GM21423 (cell line): Measurements from ENCODE around the gene ATP4B.
"Not testable (repeated sequence)": the region's sequence is repeated elsewhere in the genome, so short reads cannot be mapped to it uniquely, and the experiment has no call there.

Source experiments
- ATAC-seq: cut with Tn5 transposase; IDR thresholded peaks from one replicate; pipeline ENCODE4 v1.9.1; 2021; ENCODE audit warnings: mild to moderate bottlenecking, moderate library complexity; ENCODE audit not compliant: unreplicated experiment

ATP4B gene

DNA sequence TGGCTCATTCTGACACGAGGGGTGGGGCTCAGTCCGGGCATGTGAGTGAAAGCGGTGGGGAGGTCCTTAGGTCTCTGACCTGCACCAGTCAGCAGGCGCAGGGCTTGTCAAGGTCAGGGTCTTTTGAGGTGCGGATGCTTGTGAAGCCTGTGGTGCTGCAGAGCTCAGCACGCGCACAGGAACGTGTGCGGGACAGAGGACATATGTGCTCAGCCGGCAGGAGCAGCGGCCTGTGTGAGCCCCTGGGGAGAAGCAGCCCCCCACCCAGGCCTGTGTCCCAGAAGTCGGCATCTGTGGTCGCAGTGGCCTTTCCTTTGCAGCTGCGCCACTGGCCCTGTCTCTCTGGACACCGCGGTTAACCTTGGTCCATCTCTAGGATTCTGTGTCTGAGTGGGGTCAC, 30.9 kb downstream of the ATP4B start:
- ATAC-seq, result no peak

DNA sequence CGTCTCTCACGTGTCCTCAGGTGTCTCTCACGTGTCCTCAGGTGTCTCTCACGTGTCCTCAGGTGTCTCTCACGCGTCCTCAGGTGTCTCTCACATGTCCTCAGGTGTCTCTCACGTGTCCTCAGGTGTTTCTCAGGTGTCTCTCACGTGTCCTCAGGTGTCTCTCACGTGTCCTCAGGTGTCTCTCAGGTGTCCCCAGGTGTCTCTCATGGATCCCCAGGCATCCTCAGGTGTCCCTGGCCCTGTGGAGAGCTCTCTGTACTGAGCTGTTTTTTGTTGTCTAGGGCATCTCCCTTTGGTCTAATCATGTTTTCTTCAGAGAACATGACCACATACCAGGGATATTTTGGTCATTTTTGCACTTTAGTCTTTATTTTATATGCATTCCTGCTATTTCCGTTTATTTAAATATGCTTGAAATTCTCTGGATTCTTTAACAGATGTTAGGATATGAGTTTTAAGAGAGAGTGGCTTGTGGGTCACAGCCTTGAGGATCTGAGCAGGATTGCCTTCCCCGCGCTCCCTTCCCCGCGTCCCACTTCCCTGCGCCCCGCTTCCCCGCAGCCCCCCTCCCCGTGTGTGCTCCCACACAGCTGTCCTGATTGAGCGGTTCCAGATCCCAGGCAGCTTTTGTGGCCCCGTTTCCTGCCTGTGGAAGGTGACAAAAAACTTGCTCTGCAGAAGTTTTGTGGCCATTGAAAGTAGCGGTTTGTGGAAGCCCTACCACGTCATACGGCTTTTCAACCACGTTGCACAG, 31.9 kb downstream of the ATP4B start:
- no peak for ATAC-seq

DNA sequence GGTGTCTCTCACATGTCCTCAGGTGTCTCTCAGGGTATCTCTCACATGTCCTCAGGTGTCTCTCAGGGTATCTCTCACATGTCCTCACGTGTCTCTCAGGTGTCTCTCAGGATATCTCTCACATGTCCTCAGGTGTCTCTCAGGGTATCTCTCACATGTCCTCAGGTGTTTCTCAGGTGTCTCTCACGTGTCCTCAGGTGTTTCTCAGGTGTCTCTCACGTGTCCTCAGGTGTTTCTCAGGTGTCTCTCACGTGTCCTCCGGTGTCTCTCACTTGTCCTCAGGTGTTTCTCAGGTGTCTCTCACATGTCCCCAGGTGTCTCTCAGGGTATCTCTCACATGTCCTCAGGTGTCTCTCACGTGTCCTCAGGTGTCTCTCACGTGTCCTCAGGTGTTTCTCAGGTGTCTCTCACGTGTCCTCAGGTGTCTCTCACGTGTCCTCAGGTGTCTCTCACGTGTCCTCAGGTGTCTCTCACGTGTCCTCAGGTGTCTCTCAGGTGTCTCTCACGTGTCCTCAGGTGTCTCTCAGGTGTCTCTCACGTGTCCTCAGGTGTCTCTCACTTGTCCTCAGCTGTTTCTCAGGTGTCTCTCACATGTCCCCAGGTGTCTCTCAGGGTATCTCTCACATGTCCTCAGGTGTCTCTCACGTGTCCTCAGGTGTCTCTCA, 33.2 kb downstream of the ATP4B start:
- ATAC-seq, result not testable (repeated sequence)

DNA sequence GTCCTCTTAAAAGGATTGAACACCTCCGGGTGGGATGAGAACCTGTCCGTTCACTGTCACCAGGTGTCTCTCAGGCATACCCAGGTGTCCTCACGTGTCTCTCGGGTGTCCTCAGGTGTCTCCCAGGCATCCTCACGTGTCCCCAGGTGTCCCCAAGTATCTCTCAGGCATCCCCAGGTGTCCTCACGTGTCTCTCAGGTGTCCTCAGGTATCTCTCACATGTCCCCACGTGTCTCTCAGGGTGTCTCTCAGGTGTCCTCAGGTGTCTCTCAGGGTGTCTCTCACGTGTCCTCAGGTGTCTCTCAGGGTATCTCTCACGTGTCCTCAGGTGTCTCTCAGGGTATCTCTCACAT, 33.8 kb downstream of the ATP4B start:
- ATAC-seq, result no peak

DNA sequence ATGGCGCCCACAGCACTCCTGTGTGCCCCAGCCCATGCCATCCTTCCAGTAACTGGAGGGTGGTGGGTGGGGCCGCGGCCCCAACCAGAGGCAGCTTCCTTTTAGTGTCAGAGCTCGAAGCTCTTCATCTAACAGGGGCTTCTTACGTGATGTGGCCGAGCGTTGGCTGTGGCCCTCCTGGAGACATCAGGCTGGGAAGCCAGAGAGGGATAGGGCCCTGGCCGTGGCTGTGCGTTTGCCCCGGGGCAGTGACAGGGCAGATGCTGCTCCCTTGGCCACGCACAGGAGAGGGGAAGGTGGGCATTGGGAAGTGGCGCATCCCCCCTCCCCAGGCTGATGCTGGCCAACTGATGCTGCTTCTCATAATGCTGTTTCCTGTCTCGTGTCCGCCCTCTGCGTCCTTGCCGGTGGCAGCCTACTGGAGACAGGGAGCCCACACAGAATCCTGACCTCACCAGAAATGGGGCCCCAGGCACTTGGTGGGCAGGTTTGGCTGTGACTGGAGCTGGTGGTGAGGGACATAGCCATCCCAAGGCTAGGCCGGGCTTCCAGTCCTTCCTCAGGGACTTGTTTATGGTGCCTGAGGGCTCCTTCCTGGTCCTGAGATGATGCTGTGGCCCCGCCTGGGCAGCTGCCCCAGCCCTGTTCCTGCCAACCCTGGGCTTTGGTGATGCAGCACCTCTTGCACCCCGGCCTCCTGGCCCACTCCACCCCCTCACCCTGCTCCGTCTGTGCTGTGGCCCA, 34.3 kb downstream of the ATP4B start:
- ATAC-seq, result no peak

DNA sequence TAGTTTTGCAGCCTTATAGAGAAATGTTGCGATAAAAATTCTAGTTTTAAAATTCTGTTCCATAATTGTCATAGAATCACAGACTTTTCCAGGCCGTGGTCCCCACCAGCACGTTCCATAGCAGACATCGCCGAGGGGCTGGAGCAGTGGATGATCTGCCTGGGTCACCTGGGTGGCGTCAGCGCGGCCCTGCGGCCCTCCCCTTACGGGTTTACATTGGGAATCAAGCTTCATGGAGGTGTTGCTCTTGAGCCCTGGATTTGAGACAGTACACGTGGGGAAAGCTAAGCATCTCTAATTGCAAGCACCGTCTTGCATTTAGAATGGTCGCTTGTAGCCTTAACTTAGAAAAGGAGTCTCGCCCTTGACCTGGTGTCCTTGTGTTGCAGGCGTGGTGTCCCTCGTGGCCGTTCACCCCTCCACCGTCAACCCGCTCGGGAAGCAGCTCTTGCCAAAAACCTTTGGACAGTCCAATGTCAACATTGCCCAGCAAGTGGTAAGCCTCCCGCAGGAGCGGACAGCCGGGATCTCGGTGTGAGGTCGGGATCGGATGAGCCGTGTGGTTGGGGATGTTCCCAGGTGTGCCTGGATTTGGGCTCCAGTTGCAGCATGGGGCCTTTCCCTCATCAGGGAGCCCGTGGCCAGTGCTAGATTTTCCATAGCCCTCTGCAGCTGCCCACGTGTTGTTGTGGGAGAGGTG, 35.1 kb downstream of the ATP4B start:
- ATAC-seq, result no peak

DNA sequence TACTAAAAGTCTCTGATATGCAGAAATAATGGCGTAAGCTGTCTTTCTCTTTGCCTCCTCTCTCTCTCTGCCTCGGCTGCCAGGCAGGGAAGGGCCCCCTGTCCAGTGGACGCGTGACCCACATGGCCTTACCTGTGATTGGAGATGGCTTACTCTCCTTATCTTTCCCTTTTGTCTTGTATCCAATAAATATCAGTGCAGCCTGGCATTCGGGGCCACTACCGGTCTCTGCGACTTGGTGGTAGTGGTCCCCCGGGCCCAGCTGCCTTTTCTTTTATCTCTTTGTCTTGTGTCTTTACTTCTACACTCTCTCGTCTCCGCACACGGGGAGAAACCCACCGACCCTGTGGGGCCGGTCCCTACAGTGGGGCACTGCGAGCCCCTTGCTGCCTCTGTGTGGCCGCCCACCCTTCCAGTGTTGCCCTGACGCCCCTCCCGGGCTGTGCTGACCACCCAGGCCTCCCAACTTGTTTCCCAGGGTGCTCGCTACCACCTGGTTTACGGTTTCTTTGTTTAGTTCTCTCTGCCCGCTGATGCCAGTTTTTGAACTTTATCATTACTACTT, 35.9 kb downstream of the ATP4B start:
- not testable (repeated sequence) for ATAC-seq

DNA sequence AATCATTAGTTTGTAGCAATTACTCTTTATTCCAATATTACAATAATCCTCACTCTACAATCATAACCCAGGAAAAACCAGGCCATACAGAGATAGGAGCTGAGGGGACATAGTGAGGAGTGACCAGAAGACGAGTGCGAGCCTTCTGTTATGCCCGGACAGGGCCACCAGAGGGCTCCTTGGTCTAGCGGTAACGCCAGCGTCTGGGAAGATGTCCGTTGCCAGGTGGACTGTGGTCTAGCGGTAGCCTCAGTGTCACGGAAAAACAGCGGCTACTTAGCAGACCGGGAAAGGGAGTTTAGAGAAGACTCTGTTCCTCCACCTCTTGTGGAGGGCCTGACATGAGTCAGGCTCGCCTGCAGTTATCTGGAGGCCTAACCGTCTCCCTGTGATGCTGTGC, 36.5 kb downstream of the ATP4B start:
- not testable (repeated sequence) for ATAC-seq

DNA sequence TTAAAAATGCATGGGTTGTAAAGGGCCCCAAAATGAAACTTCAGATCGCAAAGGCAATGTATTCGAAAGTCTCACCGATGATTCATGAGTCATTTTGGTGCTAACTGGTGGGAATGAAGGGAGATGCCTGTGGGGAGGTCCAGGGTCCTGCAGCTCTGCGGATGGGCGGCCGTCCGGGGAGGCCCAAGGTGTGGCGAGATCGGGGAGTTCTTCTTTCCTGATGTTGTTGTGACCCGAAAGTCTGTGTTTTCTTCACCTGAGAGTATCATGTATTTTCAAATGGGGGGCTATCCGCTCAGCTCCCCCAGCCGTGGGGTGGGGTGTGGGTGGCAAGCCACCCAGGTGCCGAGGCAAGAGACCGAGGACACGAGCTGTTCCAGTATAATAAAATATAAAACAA, 37.0 kb downstream of the ATP4B start:
- no peak for ATAC-seq

DNA sequence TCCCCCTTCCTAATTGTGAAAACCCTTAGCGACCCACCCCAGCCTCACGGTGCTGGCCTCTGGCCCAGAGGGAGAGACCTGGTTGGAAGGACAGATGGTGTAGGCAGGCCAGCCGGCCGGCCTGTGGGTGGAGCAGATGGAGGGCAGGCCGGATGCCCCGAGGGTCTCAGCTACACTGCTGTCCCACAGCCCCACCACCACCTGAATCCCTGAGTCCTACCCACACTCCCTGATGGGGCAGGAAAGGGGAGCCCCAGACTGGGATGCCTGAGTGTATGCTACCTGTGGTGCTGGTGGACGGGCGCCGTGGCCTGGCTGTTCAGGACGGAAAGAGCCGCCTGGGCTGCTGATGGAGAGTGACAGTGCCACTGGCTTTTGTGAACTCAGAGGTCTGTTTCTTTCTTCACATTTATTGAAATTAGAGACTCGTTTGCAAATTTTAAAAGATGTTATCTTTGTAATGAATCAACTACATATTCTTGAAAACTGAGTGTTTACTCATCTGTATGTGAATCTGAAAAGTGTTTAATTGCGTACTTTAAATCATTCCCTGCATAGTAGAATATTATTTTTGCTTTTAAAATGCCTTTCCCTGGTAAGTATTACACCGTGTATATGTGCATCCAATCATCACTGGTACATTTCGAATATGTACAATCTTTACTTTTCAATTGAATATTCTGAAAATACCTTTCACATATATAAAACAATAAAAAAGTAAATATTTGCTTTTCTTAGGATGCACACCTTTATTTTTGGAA, 37.8 kb downstream of the ATP4B start:
- no peak for ATAC-seq

DNA sequence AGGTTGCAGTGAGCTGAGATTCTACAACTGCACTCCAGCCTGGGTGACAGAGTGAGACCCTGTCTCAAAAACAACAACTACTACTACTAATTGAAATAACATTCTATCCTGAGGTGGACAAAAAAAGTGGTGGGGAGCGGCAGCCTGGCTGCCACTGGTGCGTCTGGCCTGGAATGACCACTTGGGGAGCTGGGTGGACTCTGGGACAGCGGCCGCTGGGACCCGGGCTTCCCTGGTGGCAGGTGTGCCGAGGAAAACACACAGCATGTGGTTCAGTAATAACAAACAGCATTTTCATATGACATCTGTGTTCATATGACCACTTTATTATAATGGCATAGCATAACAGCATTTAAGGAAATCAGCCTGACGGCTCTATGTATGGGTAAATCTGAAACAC, 39.5 kb downstream of the ATP4B start:
- ATAC-seq, result no peak

DNA sequence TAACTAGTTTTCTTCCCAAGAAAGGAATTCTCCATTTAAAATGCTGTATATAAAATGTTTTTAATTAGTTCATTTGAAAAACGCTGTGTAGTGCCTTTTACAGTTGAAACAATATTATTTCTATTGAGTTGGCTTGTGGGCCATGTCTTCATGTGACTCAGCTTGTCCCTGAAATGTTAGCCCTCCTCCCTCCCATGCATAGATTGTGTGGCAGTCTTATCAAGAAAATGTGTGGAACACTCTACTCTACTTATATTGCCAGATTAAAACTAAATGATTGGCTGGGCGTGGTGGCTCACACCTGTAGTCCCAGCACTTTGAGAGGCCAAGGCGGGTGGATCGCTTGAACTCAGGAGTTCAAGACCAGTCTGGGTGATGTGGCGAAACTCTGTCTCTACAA, 40.0 kb downstream of the ATP4B start:
- ATAC-seq, result no peak

DNA sequence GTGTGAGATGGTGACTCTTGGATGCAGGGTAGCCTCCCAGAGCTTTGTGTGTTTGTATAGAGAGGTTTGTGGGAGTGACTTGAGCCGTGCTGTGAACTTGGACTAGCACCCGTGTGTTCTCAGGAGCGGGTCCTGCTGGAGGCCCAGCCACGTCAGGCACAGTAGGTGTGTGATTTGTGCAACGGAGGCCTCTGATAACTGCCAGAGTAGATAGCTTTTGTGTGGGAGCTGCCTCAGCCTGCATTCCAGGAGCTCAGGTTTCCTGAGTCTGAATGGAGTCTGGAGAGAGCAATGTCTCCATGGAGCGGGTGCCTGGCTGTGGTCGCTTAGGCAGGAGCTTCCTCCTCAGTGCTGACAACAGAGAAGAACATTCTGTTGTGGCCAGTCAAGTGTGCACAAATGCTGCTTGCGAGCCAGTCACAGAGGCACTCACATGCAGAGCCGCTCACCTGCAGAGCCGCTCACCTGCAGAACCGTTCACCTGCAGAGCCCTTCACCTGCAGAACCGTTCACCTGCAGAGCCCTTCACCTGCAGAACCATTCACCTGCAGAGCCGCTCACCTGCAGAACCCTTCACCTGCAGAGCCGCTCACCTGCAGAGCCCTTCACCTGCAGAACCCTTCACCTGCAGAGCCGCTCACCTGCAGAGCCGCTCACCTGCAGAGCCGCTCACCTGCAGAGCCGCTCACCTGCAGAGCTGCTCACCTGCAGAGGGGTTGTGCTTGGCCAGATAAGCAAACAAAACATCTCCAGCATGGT, 40.8 kb downstream of the ATP4B start:
- no peak for ATAC-seq

DNA sequence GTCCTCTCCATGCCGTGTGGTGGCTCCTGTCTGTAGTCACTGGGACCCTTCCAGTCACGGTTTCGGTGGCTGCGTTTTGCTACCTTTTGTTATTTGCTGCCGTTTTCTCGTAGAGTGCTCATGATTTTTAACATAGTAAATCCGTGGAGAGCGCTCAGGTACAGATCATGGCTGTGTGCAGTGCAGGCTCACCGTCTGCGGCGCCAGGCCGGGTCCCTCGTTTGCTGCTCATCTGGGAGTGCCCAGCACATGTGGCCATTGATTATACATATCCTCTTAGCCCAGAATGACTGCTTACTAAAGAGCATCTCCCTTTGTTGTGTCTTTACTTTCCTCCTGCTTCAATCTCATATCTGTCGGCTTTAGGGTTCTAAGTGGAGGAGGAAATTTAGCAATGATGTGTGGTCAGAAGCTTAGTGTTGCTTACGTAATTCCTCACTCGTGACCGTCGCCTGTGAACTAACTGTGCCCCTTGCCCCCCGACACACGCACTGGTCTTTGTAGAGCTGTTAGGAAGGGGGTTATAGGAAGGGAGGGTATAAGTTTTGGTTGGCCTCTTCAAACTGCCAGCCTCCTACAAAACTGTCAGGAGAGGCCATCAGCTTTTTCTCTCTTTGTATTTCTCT, 41.6 kb downstream of the ATP4B start:
- no peak for ATAC-seq

DNA sequence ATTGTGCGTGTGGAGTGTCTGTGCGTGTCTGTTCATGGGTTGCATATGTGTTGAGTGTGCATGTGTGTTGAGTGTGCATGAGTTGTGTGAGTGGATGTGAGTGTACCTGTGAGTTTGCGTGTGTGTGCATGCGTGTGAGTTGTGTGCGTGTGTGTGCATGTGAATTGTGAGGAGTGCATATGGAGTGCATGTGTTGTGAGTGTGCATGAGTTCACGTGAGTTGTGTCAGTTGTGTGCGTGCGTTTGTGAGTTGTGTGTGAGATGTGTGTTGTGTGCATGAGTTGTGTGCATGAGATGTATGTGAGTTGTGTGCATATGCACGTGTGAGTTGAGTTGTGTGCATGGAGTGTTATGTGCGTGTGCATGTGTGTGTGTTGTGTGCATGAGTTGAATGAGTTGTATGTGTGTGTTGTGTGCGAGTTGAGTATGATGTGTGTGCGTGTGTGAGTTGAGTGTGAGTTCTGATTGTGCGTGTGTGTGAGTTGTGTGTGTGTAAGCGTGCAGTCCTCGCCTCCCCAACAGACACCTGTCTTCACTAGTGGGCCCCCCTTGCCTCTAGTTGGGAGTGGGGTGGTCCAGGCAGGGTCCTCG, 44.1 kb downstream of the ATP4B start:
- no peak for ATAC-seq

DNA sequence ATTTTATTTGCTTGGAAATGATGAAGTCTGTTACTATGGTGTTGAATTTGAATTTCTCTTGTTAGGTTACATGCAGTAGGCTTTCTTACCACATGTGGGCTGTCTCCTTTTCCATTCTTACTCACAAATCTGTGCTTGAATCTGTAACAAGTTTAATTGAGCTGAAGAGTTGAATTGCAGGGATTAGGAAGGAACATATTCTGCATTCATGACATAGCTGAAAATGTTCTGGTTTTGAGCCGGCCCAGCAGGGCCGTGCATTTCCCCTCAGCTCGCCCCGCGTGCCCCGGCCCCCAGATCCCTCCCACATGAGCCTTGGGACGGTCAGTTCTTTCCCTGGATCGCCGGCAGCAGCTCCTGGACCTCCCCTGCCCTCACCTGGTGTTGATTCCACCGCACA, 45.4 kb downstream of the ATP4B start:
- ATAC-seq, result no peak

DNA sequence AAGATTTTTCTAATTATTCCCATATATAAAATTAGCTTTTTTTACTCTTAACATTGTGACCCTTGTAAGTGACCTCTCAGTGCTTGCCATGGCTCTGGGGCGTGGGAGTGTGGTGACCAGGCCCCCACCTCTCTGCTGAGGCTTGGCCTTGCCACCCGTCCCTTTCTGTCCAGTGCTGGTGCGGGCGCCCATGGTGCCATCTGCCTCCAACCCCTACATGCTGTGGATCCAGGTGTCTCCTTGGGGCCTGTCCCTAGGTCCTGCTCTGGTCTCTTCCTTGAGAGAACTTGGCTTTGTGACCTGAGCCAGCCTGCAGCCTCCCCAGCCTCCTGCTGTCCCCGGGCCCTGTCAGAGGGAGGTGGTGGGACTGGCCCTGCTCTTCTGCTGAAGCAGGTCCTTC, 46.0 kb downstream of the ATP4B start:
- no peak for ATAC-seq

DNA sequence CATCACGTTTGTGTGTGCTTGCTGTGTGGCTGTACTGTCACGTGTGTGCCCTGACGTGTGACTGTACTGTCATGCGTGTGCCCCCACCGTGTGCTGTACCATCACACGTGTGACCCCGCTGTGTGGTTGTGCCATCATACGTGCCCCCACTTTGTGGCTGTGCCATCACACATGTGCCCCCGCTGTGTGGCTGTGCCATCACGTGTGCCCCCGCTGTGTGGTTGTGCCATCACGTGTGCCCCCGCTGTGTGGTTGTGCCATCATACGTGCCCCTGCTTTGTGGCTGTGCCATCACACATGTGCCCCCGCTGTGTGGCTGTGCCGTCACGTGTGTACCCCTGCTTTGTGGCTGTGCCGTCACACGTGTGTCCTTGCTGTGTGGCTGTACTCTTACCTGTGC, 47.7 kb downstream of the ATP4B start:
- ATAC-seq, result no peak

DNA sequence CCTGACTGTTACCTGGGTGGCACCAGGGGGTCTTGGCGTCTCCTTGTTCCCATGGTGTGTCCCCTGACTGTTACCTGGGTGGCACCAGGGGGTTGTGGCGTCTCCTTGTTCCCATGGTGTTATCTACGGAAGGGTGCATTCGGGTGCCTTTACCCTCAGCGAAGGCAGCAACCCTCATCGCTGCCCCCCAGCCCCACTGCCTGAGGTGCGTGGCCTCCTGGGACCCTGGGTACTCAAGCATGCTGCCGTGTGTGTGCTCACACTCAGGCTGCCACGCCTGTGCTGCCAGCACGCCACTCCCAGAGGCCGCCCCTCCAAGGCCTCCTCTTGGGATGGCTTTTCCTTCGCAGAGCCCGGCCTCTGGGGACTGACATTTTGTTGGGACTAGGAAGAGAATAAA, 48.4 kb downstream of the ATP4B start:
- no peak for ATAC-seq
